SU-DHL-6 (cell line): ENCODE data around the gene ATIC.

Source experiments
- H2AFZ ChIP-seq: fragments of 200-600 bp; sonication (generic); 2 replicates; pipeline ENCODE4 v1.6.1; 2014; ENCODE audit warnings: low read depth, mild to moderate bottlenecking, moderate library complexity, mixed read lengths, antibody characterized with exemption, low read length; ENCODE audit not compliant: severe bottlenecking
- H3F3A ChIP-seq: fragments of 200-600 bp; shearing (Covaris generic); 2 replicates; pipeline ENCODE4 v1.6.0; 2016; ENCODE audit warnings: antibody characterized with exemption, mild to moderate bottlenecking; ENCODE audit not compliant: insufficient read depth
- H3K27ac ChIP-seq: fragments of 200-600 bp; sonication (generic); 2 replicates; pipeline ENCODE4 v1.5.1; 2016; ENCODE audit warnings: low read depth, mild to moderate bottlenecking, low read length, moderate library complexity, mixed read lengths
- H3K27me3 ChIP-seq: fragments of 200-600 bp; sonication (generic), shearing (Covaris generic); 2 replicates; pipeline ENCODE4 v1.6.0; 2014; ENCODE audit warnings: mild to moderate bottlenecking, low read length
- H3K36me3 ChIP-seq: fragments of 200-600 bp; sonication (generic); 2 replicates; pipeline ENCODE4 v1.6.1; 2014; ENCODE audit warnings: mild to moderate bottlenecking, low read length, mixed read lengths
- H3K4me2 ChIP-seq: fragments of 300-600, 200-600 bp; shearing (Covaris generic), sonication (generic); 2 replicates; pipeline ENCODE4 v1.6.0; 2014; ENCODE audit warnings: low read length, low read depth, mild to moderate bottlenecking; ENCODE audit not compliant: poor library complexity, severe bottlenecking
- H3K4me3 ChIP-seq: fragments of 200-600 bp; sonication (generic); 2 replicates; pipeline ENCODE4 v1.5.1; 2014; ENCODE audit warnings: antibody characterized with exemption, low read length, mild to moderate bottlenecking, mixed read lengths; ENCODE audit not compliant: insufficient read depth, poor library complexity, severe bottlenecking
- H3K79me2 ChIP-seq: fragments of 200-600 bp; sonication (generic); 2 replicates; pipeline ENCODE4 v1.6.1; 2014; ENCODE audit warnings: mild to moderate bottlenecking, low read length, moderate library complexity; ENCODE audit not compliant: insufficient read depth
- H3K9ac ChIP-seq: fragments of 200-600 bp; sonication (generic); 2 replicates; pipeline ENCODE4 v1.7.0; 2014; ENCODE audit warnings: mild to moderate bottlenecking, low read length
- H3K9me2 ChIP-seq: fragments of 200-600 bp; sonication (generic); replicated peaks from 2 replicates; pipeline ENCODE4 v1.6.1; 2014; ENCODE audit warnings: low read length; ENCODE audit not compliant: insufficient read depth
- H3K9me3 ChIP-seq: fragments of 200-600 bp; sonication (generic); 2 replicates; pipeline ENCODE4 v1.6.1; 2014; ENCODE audit warnings: low read length, mixed read lengths; ENCODE audit not compliant: insufficient read depth
- H4K20me1 ChIP-seq: fragments of 200-600 bp; sonication (generic); 2 replicates; pipeline ENCODE4 v1.6.1; 2014; ENCODE audit warnings: low read depth, mild to moderate bottlenecking, antibody characterized with exemption, low read length, moderate library complexity, mixed read lengths
- CTCF ChIP-seq: fragments of 200-600 bp; sonication (generic); IDR thresholded peaks from one replicate; pipeline ENCODE4 v1.5.1; 2017; ENCODE audit warnings: antibody characterized with exemption, mild to moderate bottlenecking, low read length, moderate library complexity; ENCODE audit not compliant: insufficient read depth, poor library complexity, severe bottlenecking
- EZH2phosphoT487 ChIP-seq: fragments of 200-600 bp; sonication (generic), shearing (Covaris generic); conservative IDR thresholded peaks from 2 replicates; pipeline ENCODE4 v1.6.1; 2018; ENCODE audit warnings: mild to moderate bottlenecking, antibody characterized with exemption, low read length, moderate library complexity, mixed read lengths

Gene ATIC

GRCh38 chr2:215275824-215276223 lies 36.0 kb upstream of the ATIC start:
- H3K9ac ChIP-seq: no peak overlapping the region
- no peak overlapping the region for H3K4me3 ChIP-seq
- no peaks in the 10 kb centered on the region for H4K20me1 ChIP-seq
- TF ChIP-seq EZH2phosphoT487 (no peak), CTCF (no peak)
- no peaks in the 10 kb centered on the region for H3K27me3 ChIP-seq
- H3K27ac ChIP-seq: no peak overlapping the region
- no peak overlapping the region for H2AFZ ChIP-seq
- no peaks in the 10 kb centered on the region for H3K9me2 ChIP-seq
- H3K79me2 ChIP-seq: no peaks in the 10 kb centered on the region
- H3K9me3 ChIP-seq: no peaks in the 10 kb centered on the region
- no peaks in the 10 kb centered on the region for H3K36me3 ChIP-seq
- H3F3A ChIP-seq: no peaks in the 10 kb centered on the region
- no peak overlapping the region for H3K4me2 ChIP-seq

- Histone ChIP-seq H3K9ac (no peak overlapping the region), H3K36me3 (no peaks in the 10 kb centered on the region), H2AFZ (no peak overlapping the region), H3K4me3 (no peak overlapping the region), H3F3A (no peaks in the 10 kb centered on the region), H3K4me2 (no peak overlapping the region), H3K27ac (no peak overlapping the region), H3K79me2 (no peaks in the 10 kb centered on the region), H3K9me3 (no peaks in the 10 kb centered on the region), H4K20me1 (no peaks in the 10 kb centered on the region), H3K27me3 (no peaks in the 10 kb centered on the region), H3K9me2 (no peaks in the 10 kb centered on the region)
- TF ChIP-seq CTCF: no peak
- TF ChIP-seq EZH2phosphoT487: no peak
Observed at GRCh38 chr2:215277944-215278343, 33.9 kb upstream of the ATIC start.

GRCh38 chr2:215280326-215280725 lies 31.5 kb upstream of the ATIC start:
- Histone ChIP-seq H3K9me2 (no peaks in the 10 kb centered on the region), H3K27me3 (no peaks in the 10 kb centered on the region), H3K4me3 (no peak overlapping the region), H3K36me3 (no peaks in the 10 kb centered on the region), H4K20me1 (no peaks in the 10 kb centered on the region), H3K9me3 (no peaks in the 10 kb centered on the region), H3F3A (no peaks in the 10 kb centered on the region), H3K9ac (no peak overlapping the region), H3K79me2 (no peaks in the 10 kb centered on the region), H3K27ac (no peak overlapping the region), H2AFZ (no peak overlapping the region), H3K4me2 (no peak overlapping the region)
- TF ChIP-seq EZH2phosphoT487: no peak
- no peak for TF ChIP-seq CTCF
